OCI-LY3 (cell line): ENCODE data around the gene SNN.

ENCODE experiments used
- H2AFZ ChIP-seq: fragments of 200-600, 300-600 bp; shearing (Covaris generic); 2 replicates; pipeline ENCODE4 v1.6.0; 2014; ENCODE audit warnings: antibody characterized with exemption, low read depth, low read length
- H3K27ac ChIP-seq: fragments of 200-600, 300-600 bp; sonication (generic); 2 replicates; pipeline ENCODE4 v1.5.1; 2014; ENCODE audit warnings: mild to moderate bottlenecking, low read length, moderate library complexity, mixed read lengths
- H3K27me3 ChIP-seq: fragments of 200-600, 300-600 bp; sonication (generic); 2 replicates; pipeline ENCODE4 v1.6.1; 2014; ENCODE audit warnings: low read depth, low read length, mixed read lengths
- H3K36me3 ChIP-seq: fragments of 200-600, 300-600 bp; sonication (generic); replicated peaks from 2 replicates; pipeline ENCODE3; 2014; ENCODE audit warnings: low read depth, low read length, mixed read lengths
- H3K4me1 ChIP-seq: fragments of 300-600, 200-600 bp; sonication (generic); 2 replicates; pipeline ENCODE4 v1.6.1; 2014; ENCODE audit warnings: low read length, mixed read lengths
- H3K4me2 ChIP-seq: fragments of 200-600, 300-600 bp; sonication (generic); 2 replicates; pipeline ENCODE4 v1.6.1; 2014; ENCODE audit warnings: low read length, mixed read lengths
- H3K4me3 ChIP-seq: fragments of 300-600, 200-600 bp; sonication (generic); 2 replicates; pipeline ENCODE4 v1.5.1; 2014; ENCODE audit warnings: antibody characterized with exemption, mild to moderate bottlenecking, low read length, moderate library complexity
- H3K79me2 ChIP-seq: fragments of 300-600, 200-600 bp; shearing (Covaris generic); 2 replicates; pipeline ENCODE4 v1.6.1; 2014; ENCODE audit warnings: mild to moderate bottlenecking, low read length, mixed read lengths
- H3K9ac ChIP-seq: fragments of 300-600, 200-600 bp; shearing (Covaris generic); 2 replicates; pipeline ENCODE4 v1.6.0; 2014; ENCODE audit warnings: mild to moderate bottlenecking, low read length, moderate library complexity
- H3K9me3 ChIP-seq: fragments of 200-600, 300-600 bp; shearing (Covaris generic); 2 replicates; pipeline ENCODE4 v1.6.1; 2014; ENCODE audit warnings: low read length, mixed read lengths; ENCODE audit not compliant: insufficient read depth
- H4K20me1 ChIP-seq: fragments of 200-600, 300-600 bp; sonication (generic); 2 replicates; pipeline ENCODE4 v1.6.1; 2016; ENCODE audit warnings: low read length, mixed read lengths; ENCODE audit not compliant: insufficient read depth
- CTCF ChIP-seq: fragments of 200-600, 300-600 bp; sonication (generic); IDR thresholded peaks from 2 replicates; pipeline ENCODE4 v1.5.1; 2014; ENCODE audit warnings: antibody characterized with exemption, low read length, low read depth
- EZH2phosphoT487 ChIP-seq: fragments of 200-600 bp; shearing (Covaris generic); IDR thresholded peaks from 2 replicates; pipeline ENCODE4 v1.6.1; 2018; ENCODE audit warnings: antibody characterized with exemption, mixed run types, low read depth

SNN gene

DNA sequence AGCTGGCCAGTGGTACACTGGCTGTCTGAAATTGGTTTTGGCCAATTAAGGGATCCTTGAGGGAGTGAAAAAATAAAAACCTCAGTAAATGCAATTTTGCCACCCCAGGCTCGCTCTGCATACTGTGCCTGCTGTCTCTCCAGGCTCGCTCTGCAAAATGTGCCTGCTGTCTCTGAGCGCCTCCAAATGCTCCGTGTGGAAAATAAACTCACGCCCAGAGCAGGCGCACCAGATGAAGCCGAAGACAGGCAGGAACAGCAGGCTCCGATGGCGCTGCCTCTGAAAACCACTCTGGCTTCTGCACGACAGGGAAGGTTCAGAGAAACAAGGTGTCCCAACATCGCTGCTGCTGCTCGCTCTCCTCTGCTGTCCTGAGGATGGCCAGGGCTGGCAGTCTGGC is 29.1 kb downstream of the SNN start:
- Histone ChIP-seq H4K20me1 (peaks cover 37% of the 10 kb centered on the region; the same call in 1 of the 2 replicates), H3K79me2 (peaks cover 84% of the 10 kb centered on the region), H3K27ac (no peak overlapping the region), H2AFZ (no peak overlapping the region), H3K27me3 (no peaks in the 10 kb centered on the region), H3K36me3 (peaks cover 72% of the 10 kb centered on the region), H3K4me2 (no peak overlapping the region), H3K4me3 (no peak overlapping the region), H3K9me3 (no peaks in the 10 kb centered on the region), H3K4me1 (peaks cover 29% of the 10 kb centered on the region), H3K9ac (no peak overlapping the region)
- no peak for TF ChIP-seq CTCF
- TF ChIP-seq EZH2phosphoT487, result no peak

- peaks cover 72% of the 10 kb centered on the region for H3K36me3 ChIP-seq
- H3K4me2 ChIP-seq, result no peak overlapping the region
Observed at GRCh38 chr16:11698271-11698689, 30.0 kb downstream of the SNN start.

DNA sequence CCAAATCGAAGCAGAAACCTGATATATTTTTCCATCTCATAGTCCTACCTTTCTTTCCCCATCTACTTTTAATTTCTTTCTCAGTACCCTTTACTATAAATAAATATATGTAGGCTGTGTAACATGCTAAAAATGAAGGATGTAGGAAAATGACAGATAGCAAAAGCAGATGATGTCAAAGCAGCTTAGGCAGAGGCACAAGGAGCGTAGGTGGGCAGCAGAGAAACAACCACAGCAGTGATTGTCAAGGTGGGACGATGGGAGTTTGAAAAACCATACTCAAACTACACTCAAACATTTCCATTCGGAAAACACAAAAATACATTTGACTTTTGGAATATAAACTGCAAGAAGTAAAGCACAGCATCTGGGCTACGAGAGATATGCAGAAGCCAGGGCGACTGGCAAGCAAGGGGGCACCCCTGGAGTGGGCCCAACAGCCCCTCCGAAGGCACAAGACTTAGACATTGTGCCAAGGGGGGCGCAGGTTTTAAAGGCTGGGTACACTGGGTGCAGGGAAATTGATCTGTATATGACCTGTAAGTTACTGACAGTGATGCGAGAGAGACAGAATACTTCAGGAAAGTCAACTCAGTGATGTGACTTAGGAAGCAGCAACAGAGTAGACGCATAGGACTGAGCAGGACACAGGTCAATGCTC is 31.1 kb downstream of the SNN start:
- Histone ChIP-seq H3K27ac (no peak overlapping the region), H3K4me2 (no peak overlapping the region), H3K4me3 (no peak overlapping the region), H3K4me1 (peaks cover 36% of the 10 kb centered on the region), H3K9me3 (no peaks in the 10 kb centered on the region), H3K36me3 (peaks cover 77% of the 10 kb centered on the region), H3K79me2 (peaks cover 87% of the 10 kb centered on the region), H2AFZ (no peak overlapping the region), H3K27me3 (no peaks in the 10 kb centered on the region), H4K20me1 (peaks cover 51% of the 10 kb centered on the region), H3K9ac (no peak overlapping the region)
- TF ChIP-seq EZH2phosphoT487 (no peak), CTCF (no peak)

More at GRCh38 chr16:11698271-11698689, 30.0 kb downstream of the SNN start:
- Histone ChIP-seq H3K9ac (no peak overlapping the region), H3K79me2 (peaks cover 81% of the 10 kb centered on the region), H3K27me3 (no peaks in the 10 kb centered on the region), H2AFZ (no peak overlapping the region), H3K4me1 (peaks cover 25% of the 10 kb centered on the region), H3K4me3 (no peak overlapping the region), H3K9me3 (no peaks in the 10 kb centered on the region), H3K27ac (peak overlapping the region; percentile 36; the same call in 1 of the 2 replicates), H4K20me1 (peaks cover 43% of the 10 kb centered on the region; the same call in 1 of the 2 replicates)
- TF ChIP-seq EZH2phosphoT487 (no peak), CTCF (peak; percentile 30)

DNA sequence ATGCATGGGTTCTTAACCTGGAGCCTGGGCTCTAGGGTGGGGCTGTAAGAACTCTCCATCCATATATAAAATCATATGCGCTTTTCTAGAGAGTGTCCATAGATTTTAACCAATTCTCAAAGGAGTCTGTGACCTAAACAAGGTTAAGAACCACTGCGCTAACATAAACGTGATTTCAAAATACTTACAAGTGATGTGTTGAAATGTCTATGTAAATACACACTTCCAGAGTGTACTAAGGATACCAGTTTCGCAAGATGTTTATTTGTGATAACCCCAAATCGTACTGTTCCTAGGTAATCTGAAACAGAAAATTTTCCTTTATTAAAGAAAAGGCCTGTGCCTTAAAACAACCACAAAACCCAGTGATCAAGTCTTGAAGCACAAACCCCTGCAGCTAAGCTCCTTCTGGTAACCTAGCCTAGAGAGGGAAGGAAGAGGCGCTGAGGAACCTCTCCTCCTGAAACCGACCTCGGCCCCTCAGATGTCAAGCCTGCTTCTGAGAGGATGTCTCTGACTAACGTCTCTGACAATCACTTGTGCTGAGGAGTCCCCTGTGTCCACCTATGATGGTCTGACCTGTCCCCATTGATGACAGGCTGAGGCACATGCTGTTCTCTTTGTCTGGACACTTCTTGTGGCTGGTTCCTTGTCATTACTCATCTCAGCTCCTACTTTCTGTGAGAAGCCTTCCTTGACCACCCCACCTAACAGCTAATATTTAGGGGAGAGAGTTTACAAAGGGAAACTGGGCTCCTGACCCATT is 32.2 kb downstream of the SNN start:
- Histone ChIP-seq H3K36me3 (peaks cover 77% of the 10 kb centered on the region), H3K27ac (no peak overlapping the region), H3K79me2 (peaks cover 85% of the 10 kb centered on the region)

More for the DNA sequence above, 32.2 kb downstream of the SNN start:
- Histone ChIP-seq H3K4me3 (no peak overlapping the region), H3K4me2 (no peak overlapping the region), H3K9ac (no peak overlapping the region), H3K4me1 (peaks cover 38% of the 10 kb centered on the region), H4K20me1 (peaks cover 62% of the 10 kb centered on the region), H2AFZ (no peak overlapping the region), H3K9me3 (no peaks in the 10 kb centered on the region), H3K27me3 (no peaks in the 10 kb centered on the region)
- no peak for TF ChIP-seq EZH2phosphoT487
- no peak for TF ChIP-seq CTCF
